Body of pancreas (tissue), 4 donors: ENCODE measurements around the gene AGAP4.
"Not testable (repeated sequence)": the region's sequence is repeated elsewhere in the genome, so short reads cannot be mapped to it uniquely, and the experiment has no call there.

ENCODE experiments used
- POLR2A ChIP-seq, 3 donors: fragments of 450-650 bp; IDR thresholded peaks; one replicate each; pipeline ENCODE4 v1.6.1; 2016; ENCODE audit warnings: antibody characterized with exemption in 3 of 3, mild to moderate bottlenecking in 2 of 3
- TF ChIP-seq, protein P1 (sequence below), 7 experiments: fragments of 450-650 bp in 4 of 7; fragments of 200-600 bp in 3 of 7; sonication (generic) in 3 of 7; IDR thresholded peaks; one replicate each; pipeline ENCODE4 v1.5.1; 2016 to 2019; ENCODE audit warnings: antibody characterized with exemption in 7 of 7

DNA sequence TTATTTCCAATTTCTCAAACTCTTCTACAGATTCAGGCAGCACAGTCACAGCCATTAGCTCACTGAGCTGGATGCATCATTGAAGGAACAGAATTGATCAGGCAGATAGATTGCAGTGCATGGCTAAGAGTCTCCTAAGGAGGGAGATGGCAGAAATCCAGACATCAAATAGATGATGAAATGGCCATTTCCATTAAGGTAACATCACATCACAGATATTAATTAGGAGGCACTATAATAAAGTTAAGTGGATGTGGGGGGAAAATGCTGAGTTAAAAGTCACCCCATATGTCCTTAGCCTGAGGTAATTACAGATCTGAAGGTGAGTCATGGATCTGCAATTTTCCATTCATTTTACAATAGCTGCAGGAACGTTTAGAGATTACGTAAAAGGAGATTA, 35.6 kb upstream of the AGAP4 start:
- TF ChIP-seq POLR2A (IDR thresholded peaks at IDR 0.05) = not testable (repeated sequence)
- TF ChIP-seq, protein P1, sequence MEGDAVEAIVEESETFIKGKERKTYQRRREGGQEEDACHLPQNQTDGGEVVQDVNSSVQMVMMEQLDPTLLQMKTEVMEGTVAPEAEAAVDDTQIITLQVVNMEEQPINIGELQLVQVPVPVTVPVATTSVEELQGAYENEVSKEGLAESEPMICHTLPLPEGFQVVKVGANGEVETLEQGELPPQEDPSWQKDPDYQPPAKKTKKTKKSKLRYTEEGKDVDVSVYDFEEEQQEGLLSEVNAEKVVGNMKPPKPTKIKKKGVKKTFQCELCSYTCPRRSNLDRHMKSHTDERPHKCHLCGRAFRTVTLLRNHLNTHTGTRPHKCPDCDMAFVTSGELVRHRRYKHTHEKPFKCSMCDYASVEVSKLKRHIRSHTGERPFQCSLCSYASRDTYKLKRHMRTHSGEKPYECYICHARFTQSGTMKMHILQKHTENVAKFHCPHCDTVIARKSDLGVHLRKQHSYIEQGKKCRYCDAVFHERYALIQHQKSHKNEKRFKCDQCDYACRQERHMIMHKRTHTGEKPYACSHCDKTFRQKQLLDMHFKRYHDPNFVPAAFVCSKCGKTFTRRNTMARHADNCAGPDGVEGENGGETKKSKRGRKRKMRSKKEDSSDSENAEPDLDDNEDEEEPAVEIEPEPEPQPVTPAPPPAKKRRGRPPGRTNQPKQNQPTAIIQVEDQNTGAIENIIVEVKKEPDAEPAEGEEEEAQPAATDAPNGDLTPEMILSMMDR (IDR thresholded peaks at IDR 0.05) = not testable (repeated sequence)
